H1 (cell line): ENCODE results near the gene SLC37A1. TPM values are rescaled to one million over a fixed set of nuclear protein-coding genes. Genes with fewer than 3 reads are reported as not detected.

Source experiments
- CTCF ChIA-PET: fragments of 300-600 bp; sonication (Branson Sonifier 250); formaldehyde crosslinking; loops from one replicate; lab custom pipeline; 2021; ENCODE audit not compliant: partially characterized antibody; lab: Charles Lee
- POLR2A ChIA-PET: fragments of 300-600 bp; sonication (Branson Sonifier 250); formaldehyde crosslinking; loops from one replicate; lab custom pipeline; 2021; ENCODE audit warnings: inconsistent platforms; ENCODE audit not compliant: partially characterized antibody; lab: Charles Lee
- DNase-seq, 2 experiments: peaks; one replicate each; pipeline versions ENCODE4 v3.0.0 to v3.0.0-alpha.2; 2010 to 2022; ENCODE audit warnings: low spot score in 2 of 2, low read depth in 1 of 2, mixed read lengths in 1 of 2
- FAIRE-seq: peaks from 2 replicates; lab custom pipeline; 2011; peaks lifted over from hg19 to GRCh38; lab: Jason Lieb, UNC
- H2AFZ ChIP-seq: 2 replicates; pipeline ENCODE4 v1.8.1; 2012; ENCODE audit warnings: low read length, inconsistent platforms
- H2AK5ac ChIP-seq: 2 replicates; pipeline ENCODE4 v1.6.1; 2013; ENCODE audit warnings: low read depth, low read length
- H2BK120ac ChIP-seq: replicated peaks from 2 replicates; pipeline ENCODE3; 2013; ENCODE audit warnings: low read depth, low read length, inconsistent platforms
- H2BK12ac ChIP-seq: 2 replicates; pipeline ENCODE4 v1.6.1; 2013; ENCODE audit warnings: low read depth, low read length
- H2BK15ac ChIP-seq: 2 replicates; pipeline ENCODE4 v1.6.1; 2013; ENCODE audit warnings: low read length
- H2BK20ac ChIP-seq: 2 replicates; pipeline ENCODE4 v1.6.1; 2013; ENCODE audit warnings: low read length
- H2BK5ac ChIP-seq: 2 replicates; pipeline ENCODE4 v1.6.1; 2013; ENCODE audit warnings: low read depth, low read length
- H3K14ac ChIP-seq: 2 replicates; pipeline ENCODE4 v1.6.1; 2013; ENCODE audit warnings: inconsistent platforms; ENCODE audit not compliant: insufficient read length
- H3K18ac ChIP-seq: 2 replicates; pipeline ENCODE4 v1.6.1; 2013; ENCODE audit warnings: low read length; ENCODE audit errors: extremely low read depth
- H3K23ac ChIP-seq: 2 replicates; pipeline ENCODE4 v1.6.1; 2013; ENCODE audit warnings: inconsistent platforms; ENCODE audit not compliant: insufficient read length
- H3K23me2 ChIP-seq: 2 replicates; pipeline ENCODE4 v1.6.1; 2013; ENCODE audit warnings: low read depth, low read length
- H3K27ac ChIP-seq: 2 replicates; pipeline ENCODE4 v1.6.1; 2011; ENCODE audit warnings: low read depth, low read length, inconsistent platforms
- H3K27me3 ChIP-seq, 4 experiments: replicated peaks in 1 of 4; 1 replicate in 1 of 4; 2 replicates in 3 of 4; pipeline versions ENCODE4 v1.6.1 to v1.8.1; 2011 to 2013; ENCODE audit warnings: low read length in 3 of 4, mild to moderate bottlenecking in 3 of 4, inconsistent platforms in 2 of 4, mixed read lengths in 2 of 4, moderate library complexity in 1 of 4; ENCODE audit not compliant: control insufficient read depth in 3 of 4, insufficient read depth in 3 of 4; ENCODE audit errors: extremely low read depth in 1 of 4
- H3K36me3 ChIP-seq, 4 experiments: 2 replicates each; pipeline versions ENCODE4 v1.6.1 to v1.8.1; 2011 to 2013; ENCODE audit warnings: mild to moderate bottlenecking in 4 of 4, low read length in 3 of 4, moderate library complexity in 2 of 4, control low read depth in 1 of 4, inconsistent platforms in 1 of 4; ENCODE audit not compliant: insufficient read depth in 4 of 4, control insufficient read depth in 2 of 4
- H3K4ac ChIP-seq: replicated peaks from 2 replicates; pipeline ENCODE3; 2013; ENCODE audit warnings: low read length, low read depth, mixed read lengths, inconsistent platforms; ENCODE audit not compliant: insufficient read length
- H3K4me1 ChIP-seq, 4 experiments: replicated peaks in 1 of 4; 1 replicate in 1 of 4; 2 replicates in 3 of 4; pipeline versions ENCODE4 v1.6.1 to v1.8.1; 2011 to 2013; ENCODE audit warnings: low read length in 3 of 4, inconsistent platforms in 2 of 4, mixed read lengths in 1 of 4; ENCODE audit not compliant: insufficient read depth in 4 of 4, control insufficient read depth in 3 of 4
- H3K4me2 ChIP-seq, 2 experiments: 2 replicates each; pipeline versions ENCODE4 v1.6.1 to v1.8.1; 2011 to 2013; ENCODE audit warnings: low read depth in 2 of 2, low read length in 2 of 2, control low read depth in 1 of 2, inconsistent platforms in 1 of 2, mild to moderate bottlenecking in 1 of 2; ENCODE audit not compliant: insufficient read depth in 1 of 2
- H3K4me3 ChIP-seq, 4 experiments: fragments of 200-600, 300-600 bp in 1 of 4; sonication (generic), shearing (Covaris generic), sonication (Bioruptor Twin) in 1 of 4; 2 replicates each; pipeline versions ENCODE4 v1.5.1 to v1.8.1; 2011 to 2016; ENCODE audit warnings: low read length in 4 of 4, low read depth in 3 of 4, control low read depth in 2 of 4, inconsistent platforms in 2 of 4, mild to moderate bottlenecking in 2 of 4, mixed read lengths in 1 of 4, moderate library complexity in 1 of 4; ENCODE audit not compliant: insufficient read depth in 2 of 4; ENCODE audit errors: extremely low read depth in 1 of 4
- H3K56ac ChIP-seq: replicated peaks from 2 replicates; pipeline ENCODE3; 2013; ENCODE audit warnings: low read depth, mild to moderate bottlenecking, mixed read lengths, low read length, inconsistent platforms; ENCODE audit not compliant: insufficient read length
- H3K79me1 ChIP-seq: 2 replicates; pipeline ENCODE4 v1.6.1; 2013; ENCODE audit warnings: low read depth, low read length, control low read depth
- H3K79me2 ChIP-seq, 2 experiments: 2 replicates each; pipeline versions ENCODE4 v1.6.1 to v1.8.1; 2012 to 2013; ENCODE audit warnings: low read length in 2 of 2, mild to moderate bottlenecking in 2 of 2, inconsistent platforms in 1 of 2; ENCODE audit not compliant: insufficient read depth in 2 of 2, control insufficient read depth in 1 of 2
- H3K9ac ChIP-seq, 4 experiments: replicated peaks in 1 of 4; 1 replicate in 1 of 4; 2 replicates in 3 of 4; pipeline versions ENCODE4 v1.6.1 to v1.8.1; 2011 to 2013; ENCODE audit warnings: low read depth in 3 of 4, low read length in 3 of 4, control low read depth in 2 of 4, mild to moderate bottlenecking in 2 of 4, moderate library complexity in 2 of 4, inconsistent platforms in 1 of 4; ENCODE audit errors: extremely low read depth in 1 of 4
- H3K9me3 ChIP-seq, 2 experiments: 2 replicates each; pipeline versions ENCODE4 v1.6.1 to v1.8.1; 2012 to 2013; ENCODE audit warnings: mild to moderate bottlenecking in 2 of 2, moderate library complexity in 2 of 2, control low read depth in 1 of 2, inconsistent platforms in 1 of 2, low read depth in 1 of 2, low read length in 1 of 2, mixed read lengths in 1 of 2; ENCODE audit not compliant: insufficient read depth in 2 of 2
- H4K20me1 ChIP-seq, 2 experiments: replicated peaks in 1 of 2; 2 replicates each; pipeline versions ENCODE3 to v1.8.1; 2011 to 2013; ENCODE audit warnings: inconsistent platforms in 2 of 2, low read length in 2 of 2, mild to moderate bottlenecking in 1 of 2; ENCODE audit not compliant: insufficient read depth in 2 of 2, control insufficient read depth in 1 of 2
- H4K5ac ChIP-seq: 2 replicates; pipeline ENCODE4 v1.6.1; 2013; ENCODE audit warnings: low read length, low read depth, mixed read lengths, inconsistent platforms; ENCODE audit not compliant: insufficient read length
- H4K8ac ChIP-seq: 2 replicates; pipeline ENCODE4 v1.8.0; 2013; ENCODE audit warnings: mild to moderate bottlenecking, moderate library complexity, low read length, inconsistent platforms; ENCODE audit not compliant: insufficient read depth; ENCODE audit errors: extremely low read depth
- H4K91ac ChIP-seq: replicated peaks from 2 replicates; pipeline ENCODE3; 2013; ENCODE audit warnings: low read length, mixed read lengths, inconsistent platforms; ENCODE audit not compliant: insufficient read length
- BACH1 ChIP-seq: IDR thresholded peaks from 2 replicates; pipeline ENCODE4 v1.6.1; 2012; ENCODE audit warnings: low read length, improper control_type of control experiment
- CHD1 ChIP-seq: IDR thresholded peaks from 2 replicates; pipeline ENCODE4 v1.6.1; 2012; ENCODE audit warnings: low read depth, low read length, improper control_type of control experiment
- CHD2 ChIP-seq: IDR thresholded peaks from 2 replicates; pipeline ENCODE4 v1.6.1; 2012; ENCODE audit warnings: low read length, improper control_type of control experiment
- CREB1 ChIP-seq: IDR thresholded peaks from 2 replicates; pipeline ENCODE4 v1.6.1; 2012; ENCODE audit warnings: inconsistent platforms
- EGR1 ChIP-seq: IDR thresholded peaks from 2 replicates; pipeline ENCODE4 v1.6.1; 2011; ENCODE audit warnings: low read depth, low read length, borderline replicate concordance
- HDAC6 ChIP-seq: IDR thresholded peaks from one replicate; pipeline ENCODE4 v1.7.1; 2012; ENCODE audit warnings: low read depth, mild to moderate bottlenecking, inconsistent platforms, low read length, moderate library complexity
- KDM1A ChIP-seq: fragments of 200-600, 300-600 bp; sonication (generic); IDR thresholded peaks from 2 replicates; pipeline ENCODE4 v1.7.1; 2016; ENCODE audit warnings: mild to moderate bottlenecking, low read length, borderline replicate concordance
- MAX ChIP-seq: IDR thresholded peaks from 2 replicates; pipeline ENCODE4 v1.6.1; 2012; ENCODE audit warnings: inconsistent platforms
- NRF1 ChIP-seq: IDR thresholded peaks from 2 replicates; pipeline ENCODE4 v1.6.1; 2011; ENCODE audit warnings: mild to moderate bottlenecking, low read depth, low read length, improper control_type of control experiment
- RFX5 ChIP-seq: IDR thresholded peaks from 2 replicates; pipeline ENCODE4 v1.6.1; 2011; ENCODE audit warnings: low read depth, low read length, improper control_type of control experiment, borderline replicate concordance
- SP1 ChIP-seq: IDR thresholded peaks from 2 replicates; pipeline ENCODE4 v1.6.1; 2011; ENCODE audit warnings: low read depth, low read length
- SP2 ChIP-seq: IDR thresholded peaks from 2 replicates; pipeline ENCODE4 v1.6.1; 2012; ENCODE audit warnings: mild to moderate bottlenecking, low read length, inconsistent platforms
- WGBS, 2 experiments: shearing (Covaris generic) in 1 of 2; methylation state at CpG; one replicate each; pipeline versions ENCODE4 v1.1.6 to v1.1.7; 2013 to 2015; ENCODE audit warnings: low lambda C conversion rate in 2 of 2, mixed read lengths in 2 of 2, inconsistent platforms in 1 of 2, low coverage in 1 of 2, missing lambda C conversion rate in 1 of 2; ENCODE audit not compliant: insufficient replicate concordance in 2 of 2, insufficient coverage in 1 of 2, insufficient read length in 1 of 2; ENCODE audit errors: extremely low coverage in 1 of 2, missing lambda C conversion rate in 1 of 2; 5-methylcytosine and 5-hydroxymethylcytosine counted together
- polyA plus RNA-seq, 7 experiments: library from polyadenylated mRNA; depleted of rRNA in 3 of 7; stranded (reverse) in 5 of 7; unstranded in 2 of 7; fragments of >200 nt in 5 of 7; fragments of 200-250 nt in 2 of 7; gene quantifications; 1 replicate in 5 of 7; 2 replicates in 1 of 7; 4 replicates in 1 of 7; pipeline versions ENCODE4 v1.2.1 to v1.2.3, GENCODE V29; 2011 to 2013; ENCODE audit warnings: missing spikeins in 2 of 7, mixed read lengths in 2 of 7
- total RNA-seq: library from RNA; stranded (reverse); fragmentation: NEBNext Ultra II Directional; extraction: Animal tissue kit (Norgen Biotek cat#: 25700); gene quantifications from 2 replicates; pipeline ENCODE4 v1.2.1, GENCODE V29; 2021
- TF ChIP-seq, protein P1 (sequence below): IDR thresholded peaks from 2 replicates; pipeline ENCODE4 v1.6.1; 2012; ENCODE audit warnings: low read length, inconsistent platforms

The SLC37A1 gene
- total and polyA plus RNA-seq, 2 of the 8 experiments (the other 6 are each of a cell fraction or from before 2014, with no cell fraction given): 15.6 to 30.9 TPM

GRCh38 chr21:42565206-42565810 lies 51.7 kb downstream of the SLC37A1 start:
- Histone ChIP-seq H4K5ac (no peak overlapping the region), H2BK120ac (no peak overlapping the region), H3K9me3 (no peaks in the 10 kb centered on the region), H4K8ac (no peak overlapping the region), H2BK15ac (no peak overlapping the region), H3K18ac (no peak overlapping the region), H2BK5ac (no peak overlapping the region), H3K4ac (no peak overlapping the region), H3K56ac (no peak overlapping the region), H3K79me2 (no peaks in the 10 kb centered on the region), H3K4me2 (no peak overlapping the region), H4K91ac (peak overlapping the region; percentile 17), H3K36me3 (peaks cover 2 to 10% (median 5%) of the 10 kb centered on the region in 4 experiments; a peak in 5 of 8 replicates), H3K14ac (no peak overlapping the region), H4K20me1 (peaks cover under 1 to 2% of the 10 kb centered on the region in 2 experiments), H3K23me2 (no peaks in the 10 kb centered on the region), H2AFZ (no peak overlapping the region), H3K79me1 (no peaks in the 10 kb centered on the region), H3K4me1 (no peaks in the 10 kb centered on the region), H3K23ac (no peak overlapping the region), H3K9ac (no peak overlapping the region), H2AK5ac (no peak overlapping the region), H2BK12ac (no peak overlapping the region), H3K27ac (no peak overlapping the region), H3K27me3 (no peaks in the 10 kb centered on the region), H3K4me3 (no peak overlapping the region), H2BK20ac (no peak overlapping the region)
- POLR2A ChIA-PET: interaction anchor here (0.5 to 1.6 kb wide), 2 partner anchors 11 to 429 kb away, joined by 3 to 4 read pairs; no protein-coding TSS in a partner anchor
- CTCF ChIA-PET: interaction anchor here (1.1 to 2.2 kb wide), 5 partner anchors 11 to 29 kb away, joined by 3 to 7 read pairs (median 6); no protein-coding TSS in a partner anchor
- DNase-seq (no peak), FAIRE-seq (no peak)
- 89% methylated on average over 15 of the region's 16 CpGs; no CpG with 5 or more reads in 1 of the 2 experiments for WGBS, 2 experiments
- TF ChIP-seq CHD2: no peak
- no peak for TF ChIP-seq RFX5
- TF ChIP-seq SP1: no peak
- no peak for TF ChIP-seq EGR1
- TF ChIP-seq CHD1: no peak
- TF ChIP-seq, protein P1, sequence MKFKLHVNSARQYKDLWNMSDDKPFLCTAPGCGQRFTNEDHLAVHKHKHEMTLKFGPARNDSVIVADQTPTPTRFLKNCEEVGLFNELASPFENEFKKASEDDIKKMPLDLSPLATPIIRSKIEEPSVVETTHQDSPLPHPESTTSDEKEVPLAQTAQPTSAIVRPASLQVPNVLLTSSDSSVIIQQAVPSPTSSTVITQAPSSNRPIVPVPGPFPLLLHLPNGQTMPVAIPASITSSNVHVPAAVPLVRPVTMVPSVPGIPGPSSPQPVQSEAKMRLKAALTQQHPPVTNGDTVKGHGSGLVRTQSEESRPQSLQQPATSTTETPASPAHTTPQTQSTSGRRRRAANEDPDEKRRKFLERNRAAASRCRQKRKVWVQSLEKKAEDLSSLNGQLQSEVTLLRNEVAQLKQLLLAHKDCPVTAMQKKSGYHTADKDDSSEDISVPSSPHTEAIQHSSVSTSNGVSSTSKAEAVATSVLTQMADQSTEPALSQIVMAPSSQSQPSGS: no peak
- TF ChIP-seq CREB1: no peak
- no peak for TF ChIP-seq BACH1
- no peak for TF ChIP-seq SP2
- TF ChIP-seq HDAC6: no peak
- no peak for TF ChIP-seq NRF1
- no peak for TF ChIP-seq KDM1A
- no peak for TF ChIP-seq MAX
